PC-3 (cell line): ENCODE measurements around the gene PLA2G2D. TPM values are rescaled to one million over a fixed set of nuclear protein-coding genes. Genes with fewer than 3 reads are reported as not detected.
A peak's percentile ranks its signal among the peaks of the same experiment; 100 is the strongest.

Experiments used
- ATAC-seq: fragments of 200-7000 bp; cut with Tn5 transposase; 2 replicates; pipeline ENCODE4 v1.9.1; 2020; ENCODE audit warnings: mild to moderate bottlenecking, moderate library complexity
- BruUV-seq: library from RNA; stranded (reverse); fragments of 400-500 nt; replicated peaks from 2 replicates; lab custom pipeline; 2021; lab: Mats Ljungman, UMichigan
- CTCF ChIA-PET: fragments of 300-600 bp; sonication (Branson Sonifier 250); formaldehyde crosslinking; loops from one replicate; lab custom pipeline; 2022; ENCODE audit warnings: antibody characterized with exemption; lab: Charles Lee
- POLR2A ChIA-PET: fragments of 300-600 bp; sonication (Branson Sonifier 250); formaldehyde crosslinking; loops from one replicate; lab custom pipeline; 2022; ENCODE audit warnings: antibody characterized with exemption; ENCODE audit not compliant: unreplicated experiment; lab: Charles Lee
- DNase-seq: peaks from one replicate; pipeline ENCODE4 v3.0.0-alpha.2; 2015
- H2AFZ ChIP-seq: fragments of 300-600 bp; sonication (generic); 2 replicates; pipeline ENCODE4 v1.6.0; 2016; ENCODE audit warnings: antibody characterized with exemption, low read length
- H3F3A ChIP-seq: fragments of 300-600 bp; sonication (generic); one replicate; pipeline ENCODE4 v1.6.0; 2017; ENCODE audit warnings: antibody characterized with exemption, low read length, control low read depth, mild to moderate bottlenecking; ENCODE audit not compliant: unreplicated experiment
- H3K27ac ChIP-seq: fragments of 300-600 bp; sonication (generic); 2 replicates; pipeline ENCODE4 v1.5.1; 2016; ENCODE audit warnings: mild to moderate bottlenecking, low read length
- H3K27me3 ChIP-seq: fragments of 300-600 bp; sonication (generic); 2 replicates; pipeline ENCODE4 v1.6.1; 2016; ENCODE audit warnings: low read length, mixed read lengths
- H3K36me3 ChIP-seq: fragments of 300-600 bp; sonication (generic); 2 replicates; pipeline ENCODE4 v1.6.1; 2016; ENCODE audit warnings: low read depth, mixed run types, low read length, mixed read lengths
- H3K4me1 ChIP-seq: fragments of 300-600 bp; sonication (generic); 2 replicates; pipeline ENCODE4 v1.5.1; 2016; ENCODE audit warnings: low read length; ENCODE audit not compliant: insufficient read depth
- H3K4me2 ChIP-seq: fragments of 300-600 bp; sonication (generic); 2 replicates; pipeline ENCODE4 v1.6.0; 2016; ENCODE audit warnings: low read length
- H3K4me3 ChIP-seq: fragments of 300-600 bp; sonication (generic); 2 replicates; pipeline ENCODE4 v1.5.1; 2016; ENCODE audit warnings: mild to moderate bottlenecking, low read length, mixed read lengths
- H3K79me2 ChIP-seq: fragments of 300-600 bp; sonication (generic); 2 replicates; pipeline ENCODE4 v1.6.1; 2017; ENCODE audit warnings: low read length, mixed read lengths
- H3K9ac ChIP-seq: fragments of 300-600 bp; sonication (generic); 2 replicates; pipeline ENCODE4 v1.6.0; 2016; ENCODE audit warnings: mild to moderate bottlenecking, low read length
- H3K9me2 ChIP-seq: fragments of 300-600 bp; sonication (generic); replicated peaks from 2 replicates; pipeline ENCODE4 v1.6.1; 2016; ENCODE audit warnings: mixed run types, low read length, mixed read lengths
- H3K9me3 ChIP-seq: fragments of 300-600 bp; sonication (generic); 2 replicates; pipeline ENCODE4 v1.6.1; 2016; ENCODE audit warnings: low read length, mixed read lengths
- H4K20me1 ChIP-seq: fragments of 300-600 bp; sonication (generic); 2 replicates; pipeline ENCODE4 v1.6.1; 2016; ENCODE audit warnings: low read length, mixed read lengths
- EZH2 ChIP-seq: fragments of 300-600 bp; sonication (generic); IDR thresholded peaks from one replicate; pipeline ENCODE4 v1.6.1; 2017; ENCODE audit warnings: antibody characterized with exemption, mild to moderate bottlenecking, low read length; ENCODE audit not compliant: unreplicated experiment
- EZH2phosphoT487 ChIP-seq: fragments of 300-600 bp; sonication (generic); IDR thresholded peaks from 2 replicates; pipeline ENCODE4 v1.6.1; 2018; ENCODE audit warnings: mild to moderate bottlenecking, antibody characterized with exemption, low read length, borderline replicate concordance
- intact Hi-C: fragments of 100-400 bp; cut with micrococcal nuclease; formaldehyde crosslinking; loops from 2 replicates; pipeline ENCODE4 v1.9.0; 2023
- total RNA-seq: library from RNA; depleted of rRNA; stranded (reverse); fragments of >200 nt; gene quantifications from 2 replicates; pipeline ENCODE4 v1.2.3, GENCODE V29; 2014
- TF ChIP-seq, protein P1 (sequence below): fragments of 300-600 bp; sonication (generic); conservative IDR thresholded peaks from 2 replicates; pipeline ENCODE4 v1.5.1; 2017; ENCODE audit warnings: antibody characterized with exemption, low read depth, mild to moderate bottlenecking, low read length

The PLA2G2D gene
- total RNA-seq, 1 experiment from 2014 or later: not detected

DNA sequence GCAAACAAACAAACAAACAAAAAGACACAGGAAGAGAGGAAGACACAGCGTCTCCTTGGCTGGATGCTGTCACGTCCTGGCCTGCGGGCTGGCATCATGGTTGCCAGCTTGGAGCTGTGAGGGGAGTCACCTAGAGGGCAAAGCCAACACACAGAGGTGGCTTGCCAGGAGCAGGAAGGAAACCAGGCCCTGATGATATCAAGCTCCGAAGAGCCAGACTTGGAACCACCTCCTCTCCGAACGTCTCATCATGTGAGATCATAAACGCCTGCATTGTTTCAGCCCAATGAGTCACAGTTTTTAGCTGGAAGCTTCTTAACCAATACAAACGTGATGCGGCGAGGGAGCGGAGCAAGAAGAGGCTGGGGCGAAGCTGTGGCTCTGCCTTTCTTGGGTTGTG, 8.7 kb downstream of the PLA2G2D start:
- Histone ChIP-seq H3K9ac (no peak overlapping the region), H3K4me3 (no peak overlapping the region), H3K9me2 (no peaks in the 10 kb centered on the region), H3K36me3 (no peaks in the 10 kb centered on the region), H3K79me2 (no peaks in the 10 kb centered on the region), H3F3A (no peaks in the 10 kb centered on the region), H4K20me1 (no peaks in the 10 kb centered on the region), H3K27ac (no peak overlapping the region), H3K4me2 (no peak overlapping the region), H2AFZ (peak overlapping the region; percentile 39), H3K4me1 (peaks cover 11% of the 10 kb centered on the region), H3K27me3 (no peaks in the 10 kb centered on the region), H3K9me3 (no peaks in the 10 kb centered on the region)
- no peak for TF ChIP-seq EZH2phosphoT487
- TF ChIP-seq EZH2: no peak
- TF ChIP-seq, protein P1, sequence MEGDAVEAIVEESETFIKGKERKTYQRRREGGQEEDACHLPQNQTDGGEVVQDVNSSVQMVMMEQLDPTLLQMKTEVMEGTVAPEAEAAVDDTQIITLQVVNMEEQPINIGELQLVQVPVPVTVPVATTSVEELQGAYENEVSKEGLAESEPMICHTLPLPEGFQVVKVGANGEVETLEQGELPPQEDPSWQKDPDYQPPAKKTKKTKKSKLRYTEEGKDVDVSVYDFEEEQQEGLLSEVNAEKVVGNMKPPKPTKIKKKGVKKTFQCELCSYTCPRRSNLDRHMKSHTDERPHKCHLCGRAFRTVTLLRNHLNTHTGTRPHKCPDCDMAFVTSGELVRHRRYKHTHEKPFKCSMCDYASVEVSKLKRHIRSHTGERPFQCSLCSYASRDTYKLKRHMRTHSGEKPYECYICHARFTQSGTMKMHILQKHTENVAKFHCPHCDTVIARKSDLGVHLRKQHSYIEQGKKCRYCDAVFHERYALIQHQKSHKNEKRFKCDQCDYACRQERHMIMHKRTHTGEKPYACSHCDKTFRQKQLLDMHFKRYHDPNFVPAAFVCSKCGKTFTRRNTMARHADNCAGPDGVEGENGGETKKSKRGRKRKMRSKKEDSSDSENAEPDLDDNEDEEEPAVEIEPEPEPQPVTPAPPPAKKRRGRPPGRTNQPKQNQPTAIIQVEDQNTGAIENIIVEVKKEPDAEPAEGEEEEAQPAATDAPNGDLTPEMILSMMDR: no peak
- BruUV-seq: no TSS peak
- intact Hi-C loops: no loop called here
- ChIA-PET POLR2A (no interaction called here), CTCF (interaction anchor here (0.6 to 0.8 kb wide), 3 partner anchors 41 to 387 kb away, joined by 3 read pairs; no protein-coding TSS in a partner anchor)
- DNase-seq: peak; percentile 62
- ATAC-seq: peak; percentile 75

DNA sequence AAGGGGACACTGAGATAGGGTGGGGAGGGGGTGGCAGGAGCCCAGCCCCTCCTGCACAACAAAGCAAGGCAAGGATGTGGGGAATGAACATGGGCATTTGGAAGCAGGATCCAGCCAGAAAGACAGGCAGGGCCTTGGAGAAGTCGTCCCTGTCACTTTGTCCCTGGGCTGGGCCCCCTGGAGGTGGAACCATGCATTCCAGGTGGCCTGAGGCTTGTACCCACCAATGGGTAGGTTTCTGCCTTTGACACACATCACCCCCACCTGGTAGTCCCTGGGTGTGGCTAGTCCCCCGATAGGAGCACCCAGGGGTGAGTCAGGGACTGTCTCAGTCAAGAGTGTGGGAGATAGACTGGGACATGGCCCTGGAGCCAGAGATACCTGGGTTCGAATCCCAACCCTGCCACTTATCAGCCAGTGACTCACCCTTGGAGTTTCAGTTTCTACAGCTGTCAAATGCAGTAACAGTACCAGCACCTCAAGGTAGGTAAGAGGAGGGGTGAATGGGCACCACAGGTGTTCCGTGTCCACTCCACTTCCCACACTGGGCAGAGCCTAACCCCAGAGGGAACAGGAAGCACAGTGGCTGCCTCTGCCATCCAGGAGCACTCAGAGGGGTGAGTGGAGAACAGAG, 10.0 kb downstream of the PLA2G2D start:
- no peaks in the 10 kb centered on the region for H3K9me3 ChIP-seq
- DNase-seq: no peak
- H3K9me2 ChIP-seq: no peaks in the 10 kb centered on the region
- no peak overlapping the region for H2AFZ ChIP-seq
- no peak overlapping the region for H3K4me2 ChIP-seq
- no peaks in the 10 kb centered on the region for H3K36me3 ChIP-seq
- no TSS peak for BruUV-seq
- no peaks in the 10 kb centered on the region for H3K27me3 ChIP-seq
- peaks cover 14% of the 10 kb centered on the region for H3K4me1 ChIP-seq
- H3K4me3 ChIP-seq: no peak overlapping the region
- H3K79me2 ChIP-seq: no peaks in the 10 kb centered on the region
- H3K9ac ChIP-seq: no peak overlapping the region
- no peak for TF ChIP-seq EZH2phosphoT487
- TF ChIP-seq, protein P1: 0 out of 2 replicates have a peak, but pooled peaks have one; percentile 16
- ChIA-PET CTCF (no interaction called here), POLR2A (no interaction called here)
- H3K27ac ChIP-seq: no peak overlapping the region
- no peaks in the 10 kb centered on the region for H3F3A ChIP-seq
- H4K20me1 ChIP-seq: no peaks in the 10 kb centered on the region
- no peak for ATAC-seq
- intact Hi-C loops: no loop called here

DNA sequence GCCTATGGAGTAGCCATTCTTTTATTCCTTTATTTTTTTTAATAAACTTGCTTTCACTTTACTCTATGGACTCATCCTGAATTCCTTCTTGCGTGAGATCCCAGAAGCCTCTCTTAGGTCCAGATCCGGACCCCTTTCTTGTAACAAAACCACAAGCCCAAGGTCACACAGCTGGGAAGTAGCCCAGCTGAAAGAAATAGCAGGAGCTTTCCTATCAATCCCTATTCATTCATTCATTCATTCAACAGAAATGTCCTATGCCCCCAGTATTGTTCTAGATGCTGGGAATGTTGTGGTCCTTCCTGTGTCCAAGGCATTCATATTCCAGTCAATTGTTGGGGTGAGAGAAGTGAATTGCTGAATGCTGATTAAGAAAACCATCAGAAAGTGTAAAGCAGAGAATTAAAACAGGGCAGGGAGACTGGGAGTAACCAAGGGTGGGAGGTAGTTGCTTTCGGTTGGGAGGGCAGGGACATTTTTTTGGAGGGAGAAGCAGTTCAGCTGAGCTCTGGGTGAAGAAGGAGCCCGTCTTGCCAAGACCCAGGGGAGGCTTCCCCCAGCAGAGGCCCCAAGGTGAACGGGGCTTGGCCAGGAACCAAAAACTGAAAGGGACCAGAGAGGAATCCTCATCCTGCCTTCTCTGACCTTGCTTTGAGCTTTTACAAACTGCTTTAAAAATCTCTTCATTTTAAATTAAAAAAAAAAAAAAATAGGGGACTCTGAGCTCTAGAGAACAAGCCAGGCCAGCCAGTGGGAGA, 10.8 kb downstream of the PLA2G2D start:
- Histone ChIP-seq H3K9ac (no peak overlapping the region), H2AFZ (no peak overlapping the region), H3K27ac (no peak overlapping the region), H3K4me3 (no peak overlapping the region), H3K79me2 (no peaks in the 10 kb centered on the region), H4K20me1 (no peaks in the 10 kb centered on the region), H3K4me2 (no peak overlapping the region), H3K27me3 (no peaks in the 10 kb centered on the region), H3K36me3 (no peaks in the 10 kb centered on the region), H3K4me1 (peaks cover 15% of the 10 kb centered on the region), H3K9me3 (no peaks in the 10 kb centered on the region), H3F3A (no peaks in the 10 kb centered on the region), H3K9me2 (no peaks in the 10 kb centered on the region)
- intact Hi-C loops: no loop called here
- CTCF ChIA-PET: no interaction called here
- no TSS peak for BruUV-seq
- TF ChIP-seq, protein P1: no peak
- TF ChIP-seq EZH2phosphoT487: no peak
- TF ChIP-seq EZH2: no peak
- DNase-seq: no peak
- POLR2A ChIA-PET: no interaction called here
- no peak for ATAC-seq
